ENCODE measurements around the gene FAAP100. TPM values are rescaled to one million over a fixed set of nuclear protein-coding genes. Genes with fewer than 3 reads are reported as not detected.

FAAP100 gene
- total RNA-seq, 1 donor from 2014 or later: 41.4 TPM

GRCh38 chr17:81519284-81520020 lies 32.7 kb downstream of the FAAP100 start:
- no peak for DNase-seq (ENCODE audit: low read depth)
- Histone ChIP-seq H3K4me3 (ENCODE audit: low read depth, low read length) (peak overlapping the region; percentile 40), H3K27me3 (ENCODE audit: control insufficient read depth, insufficient read depth, low read length) (no peaks in the 10 kb centered on the region), H3K36me3 (ENCODE audit: control insufficient read depth, insufficient read depth, low read length) (no peaks in the 10 kb centered on the region)
- TF ChIP-seq CTCF (IDR thresholded peaks at IDR 0.05; ENCODE audit: insufficient read depth, low read length, poor library complexity, severe bottlenecking): peak; percentile 18

- no peak for DNase-seq (ENCODE audit: low read depth)
- H3K27me3 ChIP-seq (ENCODE audit: control insufficient read depth, insufficient read depth, low read length): no peaks in the 10 kb centered on the region
- H3K36me3 ChIP-seq (ENCODE audit: control insufficient read depth, insufficient read depth, low read length): no peaks in the 10 kb centered on the region
- H3K4me3 ChIP-seq (ENCODE audit: low read depth, low read length): peak overlapping the region; percentile 40
- no peak for TF ChIP-seq CTCF (IDR thresholded peaks at IDR 0.05; ENCODE audit: insufficient read depth, low read length, poor library complexity, severe bottlenecking)
Observed at GRCh38 chr17:81518785-81519283, 33.3 kb downstream of the FAAP100 start.

DNA sequence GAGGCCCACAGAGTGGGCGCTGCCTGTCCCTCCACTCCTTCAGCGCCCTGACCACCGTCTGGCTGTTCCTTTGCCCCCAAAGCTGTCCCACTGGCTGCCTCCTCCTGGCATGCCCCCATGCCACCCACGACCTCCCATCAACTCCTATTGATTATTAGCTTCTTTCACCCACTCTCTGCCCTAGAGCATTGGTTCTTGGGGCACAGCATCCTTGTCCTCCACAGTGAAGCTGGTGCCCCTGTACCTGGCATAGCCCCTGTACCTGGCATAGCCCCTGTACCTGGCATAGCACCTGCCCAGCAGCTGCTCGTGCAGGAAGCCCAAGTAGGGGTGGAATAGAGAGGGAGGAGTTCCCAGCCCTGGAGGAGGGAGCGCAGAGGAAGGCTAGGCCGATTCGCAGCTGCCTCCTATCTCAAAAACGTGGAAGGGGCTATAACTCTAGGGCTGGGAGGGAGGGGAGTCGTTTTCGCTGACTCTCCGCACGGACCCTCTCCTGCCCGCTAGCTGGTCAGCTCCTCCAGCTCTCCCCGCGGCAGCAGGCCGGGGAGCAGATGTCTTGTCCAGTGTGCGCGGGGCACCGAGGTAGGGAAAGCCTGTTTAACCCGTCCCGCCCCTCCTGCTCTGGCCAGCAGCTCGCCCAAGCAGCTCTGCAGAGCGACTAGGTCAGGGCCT lies 33.9 kb downstream of the FAAP100 start:
- DNase-seq (ENCODE audit: low read depth): no peak
- Histone ChIP-seq H3K36me3 (ENCODE audit: control insufficient read depth, insufficient read depth, low read length) (no peaks in the 10 kb centered on the region), H3K27me3 (ENCODE audit: control insufficient read depth, insufficient read depth, low read length) (no peaks in the 10 kb centered on the region), H3K4me3 (ENCODE audit: low read depth, low read length) (peak overlapping the region; percentile 40)
- no peak for TF ChIP-seq CTCF (IDR thresholded peaks at IDR 0.05; ENCODE audit: insufficient read depth, low read length, poor library complexity, severe bottlenecking)

DNA sequence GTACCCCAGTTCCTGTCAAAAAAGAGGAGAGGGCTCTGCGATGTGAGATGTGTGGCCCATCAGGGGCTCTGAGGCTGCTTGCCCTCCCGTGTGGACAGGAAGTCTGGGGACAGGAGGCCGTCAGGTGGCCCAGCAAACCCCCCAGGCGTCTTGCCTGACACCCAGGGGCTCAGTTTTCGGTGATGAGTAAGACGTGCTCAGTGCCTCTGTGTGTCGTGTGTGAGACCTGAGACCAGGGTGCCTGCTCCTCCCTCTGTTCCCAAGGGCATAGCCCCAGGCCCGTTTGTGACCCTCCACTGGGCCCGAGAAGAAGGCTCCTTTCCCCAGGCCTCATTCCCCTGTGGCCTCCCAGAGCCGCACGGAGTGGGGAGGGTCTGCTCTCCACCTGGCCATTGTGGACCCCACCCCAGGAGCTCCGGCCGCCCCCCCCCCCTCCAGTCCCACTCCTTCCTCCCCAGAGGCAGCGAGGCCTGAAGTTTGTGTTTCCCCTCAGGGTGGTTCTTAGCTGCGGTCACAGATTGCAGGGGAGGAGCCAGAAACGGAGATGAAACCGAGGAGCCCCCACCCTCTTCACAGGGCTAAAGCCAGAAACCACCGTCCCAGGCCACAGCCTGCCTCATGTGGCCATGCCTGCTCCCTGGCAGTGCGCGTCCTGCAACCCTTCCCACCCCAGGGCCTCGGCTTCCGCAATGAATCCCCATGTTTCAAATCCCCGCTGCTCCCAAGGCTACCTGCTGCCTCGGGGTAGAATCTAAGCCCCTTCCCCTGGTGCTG lies 34.6 kb downstream of the FAAP100 start:
- H3K4me3 ChIP-seq (ENCODE audit: low read depth, low read length): no peak overlapping the region
- TF ChIP-seq CTCF (IDR thresholded peaks at IDR 0.05; ENCODE audit: insufficient read depth, low read length, poor library complexity, severe bottlenecking): no peak
- no peaks in the 10 kb centered on the region for H3K27me3 ChIP-seq (ENCODE audit: control insufficient read depth, insufficient read depth, low read length)
- H3K36me3 ChIP-seq (ENCODE audit: control insufficient read depth, insufficient read depth, low read length): no peaks in the 10 kb centered on the region
- no peak for DNase-seq (ENCODE audit: low read depth)

DNA sequence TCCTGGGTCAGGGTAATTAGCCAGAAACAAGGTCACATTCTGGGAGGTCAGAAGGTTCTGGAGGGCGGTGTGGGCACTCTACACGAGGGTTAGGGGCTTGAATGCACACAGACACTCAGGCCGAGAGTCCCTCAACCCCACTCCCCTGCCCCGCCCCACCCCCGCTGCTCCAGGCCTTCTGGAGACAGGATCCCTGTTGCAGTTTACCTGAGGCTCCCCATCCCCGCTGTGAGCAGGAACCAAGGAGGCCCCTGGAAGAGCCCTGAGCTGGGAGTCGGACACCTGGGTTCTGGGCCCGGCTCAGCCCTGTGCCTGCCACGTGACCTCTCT lies 35.2 kb downstream of the FAAP100 start:
- Histone ChIP-seq H3K27me3 (ENCODE audit: control insufficient read depth, insufficient read depth, low read length) (no peaks in the 10 kb centered on the region), H3K36me3 (ENCODE audit: control insufficient read depth, insufficient read depth, low read length) (peaks cover under 1% of the 10 kb centered on the region), H3K4me3 (ENCODE audit: low read depth, low read length) (no peak overlapping the region)
- TF ChIP-seq CTCF (IDR thresholded peaks at IDR 0.05; ENCODE audit: insufficient read depth, low read length, poor library complexity, severe bottlenecking): no peak
- no peak for DNase-seq (ENCODE audit: low read depth)

Measured in kidney epithelial cell (primary cell).